NCI-H1930 (cell line): ENCODE measurements around the gene NBPF1.
A peak's percentile ranks its signal among the peaks of the same experiment; 100 is the strongest.
"Not testable (repeated sequence)": the region's sequence is repeated elsewhere in the genome, so short reads cannot be mapped to it uniquely, and the experiment has no call there.

Source experiments
- DNase-seq, 2 experiments: peaks; one replicate each; lab custom pipeline; 2025; lab: John Stamatoyannopoulos, UW

The NBPF1 gene

DNA sequence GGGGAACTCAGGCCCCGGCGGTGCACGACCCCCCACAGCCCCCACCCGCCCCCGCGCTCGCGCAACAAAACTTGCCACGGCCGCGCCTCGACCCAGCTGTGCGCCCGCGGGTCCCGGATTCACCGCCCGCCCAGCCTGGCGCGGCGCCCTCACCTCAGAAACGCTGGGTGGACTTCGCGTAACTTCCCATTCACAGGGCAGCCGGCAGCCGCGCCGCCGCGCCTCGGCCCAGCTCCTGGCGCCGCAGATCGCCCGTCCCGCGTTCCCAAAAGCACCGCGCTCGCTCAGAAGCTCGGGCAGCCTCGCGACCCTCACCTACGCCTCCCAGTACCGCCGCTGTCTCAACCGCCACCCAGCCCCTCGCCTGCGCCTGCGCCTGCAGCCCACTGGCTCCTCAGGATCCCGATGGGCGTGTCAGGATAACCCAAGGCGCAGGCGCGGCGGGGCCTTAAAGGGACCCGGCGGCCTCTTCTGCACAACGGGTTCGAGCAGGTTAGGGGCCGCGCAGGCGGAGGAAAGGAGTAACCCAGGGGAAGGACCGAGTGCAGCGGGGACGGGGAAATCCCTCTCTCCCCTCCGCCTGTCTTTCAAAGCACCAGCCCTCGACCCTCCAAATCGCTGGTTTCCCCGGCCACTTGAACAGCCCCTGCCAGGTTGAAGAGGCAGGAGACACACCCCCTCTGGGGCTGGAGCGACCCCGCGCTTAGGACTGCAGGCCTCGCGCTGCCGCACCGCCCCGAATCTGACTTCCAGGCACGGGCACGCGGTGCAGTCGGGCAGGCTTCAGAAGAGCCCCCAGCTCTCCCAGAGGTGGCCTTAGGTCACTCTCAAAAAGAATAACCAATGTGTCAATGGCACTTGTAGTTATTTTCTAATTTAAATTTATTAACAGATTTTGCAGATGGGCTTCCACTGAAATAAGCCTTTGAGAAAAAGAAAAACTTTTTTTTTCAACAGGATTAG is at the start of gene NBPF1:
Gene NBPF1 (minus strand): TSS at position 380 of the 963 bp plus-strand sequence.
- peak; percentile 99 for DNase-seq

DNA sequence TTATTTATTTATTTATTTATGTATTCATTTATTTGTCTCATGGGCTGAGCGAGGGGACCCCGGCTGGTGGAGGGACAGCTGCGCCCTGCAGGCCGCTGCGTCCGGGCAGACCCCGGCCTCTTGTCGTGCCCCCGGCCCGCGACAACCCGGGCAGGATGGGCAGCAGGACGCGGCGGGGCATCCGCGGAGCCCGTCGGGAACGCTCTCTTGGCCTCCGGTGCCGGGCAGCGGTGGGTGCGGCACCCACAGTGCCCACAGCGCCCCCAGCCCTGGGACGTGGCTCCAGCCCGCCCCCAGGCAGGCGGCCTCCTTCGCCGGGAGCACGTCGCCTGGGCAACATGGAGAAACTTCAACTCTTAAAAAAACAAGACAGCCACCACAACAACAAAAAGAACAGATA is 44.9 kb upstream of the NBPF1 start:
- not testable (repeated sequence) for DNase-seq

- DNase-seq: not testable (repeated sequence)
These were observed 43.8 kb upstream of the NBPF1 start for GRCh38 chr1:16656981-16657683.

DNA sequence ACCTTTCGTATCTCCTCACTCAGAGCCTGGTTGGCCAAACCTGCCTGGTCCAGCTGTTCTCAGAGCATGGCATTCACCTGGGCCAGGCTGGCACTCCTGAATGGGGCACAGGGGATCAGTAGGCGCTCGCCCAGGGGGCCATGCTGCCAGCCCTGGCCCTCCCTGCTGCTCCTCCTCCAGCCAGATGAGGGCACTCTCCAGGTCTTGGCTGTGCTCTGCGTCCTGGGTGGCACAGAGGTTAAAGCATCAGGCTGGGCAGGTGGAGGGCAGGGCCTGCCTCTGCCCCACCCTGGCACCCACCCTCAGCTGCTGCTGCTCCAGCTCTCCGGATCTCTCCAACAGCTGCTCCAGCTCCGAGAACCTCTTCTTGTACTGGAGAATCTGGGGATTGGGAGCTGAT is 43.2 kb upstream of the NBPF1 start:
- DNase-seq: not testable (repeated sequence)

GRCh38 chr1:16651560-16651959 is 38.2 kb upstream of the NBPF1 start:
- not testable (repeated sequence) for DNase-seq

DNA sequence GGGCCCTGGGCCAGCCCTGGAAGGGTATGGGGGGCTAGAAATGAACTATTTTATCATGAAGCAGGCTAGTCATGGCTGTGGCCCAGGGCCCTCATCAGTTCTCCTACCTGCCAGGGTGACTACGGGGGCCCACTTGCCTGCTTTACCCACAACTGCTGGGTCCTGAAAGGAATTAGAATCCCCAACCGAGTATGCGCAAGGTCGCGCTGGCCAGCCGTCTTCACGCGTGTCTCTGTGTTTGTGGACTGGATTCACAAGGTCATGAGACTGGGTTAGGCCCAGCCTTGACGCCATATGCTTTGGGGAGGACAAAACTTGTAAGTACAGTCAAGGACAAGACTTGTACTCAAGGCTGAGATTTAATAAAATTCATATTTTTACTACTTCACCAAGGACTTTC is 36.6 kb upstream of the NBPF1 start:
- not testable (repeated sequence) for DNase-seq

DNA sequence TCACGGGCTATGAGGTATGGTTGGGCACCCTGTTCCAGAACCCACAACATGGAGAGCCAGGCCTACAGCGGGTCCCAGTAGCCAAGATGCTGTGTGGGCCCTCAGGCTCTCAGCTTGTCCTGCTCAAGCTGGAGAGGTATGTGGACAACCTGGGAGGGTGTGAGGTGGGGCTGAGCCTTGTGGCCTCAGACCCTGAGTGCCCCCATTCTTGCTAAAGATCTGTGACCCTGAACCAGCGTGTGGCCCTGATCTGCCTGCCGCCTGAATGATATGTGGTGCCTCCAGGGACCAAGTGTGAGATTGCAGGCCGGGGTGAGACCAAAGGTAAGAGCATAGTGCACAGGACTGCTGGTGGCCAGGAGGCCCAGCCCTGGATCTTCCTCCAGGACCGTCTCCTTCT is 36.0 kb upstream of the NBPF1 start:
- DNase-seq: not testable (repeated sequence)

- not testable (repeated sequence) for DNase-seq
These were observed 35.4 kb upstream of the NBPF1 start for GRCh38 chr1:16648756-16649155.

DNA sequence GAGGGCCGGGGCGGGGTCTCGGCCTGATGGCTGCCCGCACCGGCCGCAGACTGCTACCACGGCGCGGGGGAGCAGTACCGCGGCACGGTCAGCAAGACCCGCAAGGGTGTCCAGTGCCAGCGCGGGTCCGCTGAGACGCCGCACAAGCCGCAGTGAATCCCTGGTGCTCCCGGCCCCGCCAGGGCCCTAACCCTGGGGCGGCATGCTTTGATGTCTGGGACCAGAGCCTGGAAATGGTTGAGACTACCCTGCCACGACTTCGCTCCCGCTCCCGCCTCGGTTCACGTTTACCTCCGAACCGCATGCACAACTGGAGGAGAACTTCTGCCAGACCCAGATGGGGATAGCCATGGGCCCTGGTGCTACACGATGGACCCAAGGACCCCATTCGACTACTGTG is 34.9 kb upstream of the NBPF1 start:
- not testable (repeated sequence) for DNase-seq

DNA sequence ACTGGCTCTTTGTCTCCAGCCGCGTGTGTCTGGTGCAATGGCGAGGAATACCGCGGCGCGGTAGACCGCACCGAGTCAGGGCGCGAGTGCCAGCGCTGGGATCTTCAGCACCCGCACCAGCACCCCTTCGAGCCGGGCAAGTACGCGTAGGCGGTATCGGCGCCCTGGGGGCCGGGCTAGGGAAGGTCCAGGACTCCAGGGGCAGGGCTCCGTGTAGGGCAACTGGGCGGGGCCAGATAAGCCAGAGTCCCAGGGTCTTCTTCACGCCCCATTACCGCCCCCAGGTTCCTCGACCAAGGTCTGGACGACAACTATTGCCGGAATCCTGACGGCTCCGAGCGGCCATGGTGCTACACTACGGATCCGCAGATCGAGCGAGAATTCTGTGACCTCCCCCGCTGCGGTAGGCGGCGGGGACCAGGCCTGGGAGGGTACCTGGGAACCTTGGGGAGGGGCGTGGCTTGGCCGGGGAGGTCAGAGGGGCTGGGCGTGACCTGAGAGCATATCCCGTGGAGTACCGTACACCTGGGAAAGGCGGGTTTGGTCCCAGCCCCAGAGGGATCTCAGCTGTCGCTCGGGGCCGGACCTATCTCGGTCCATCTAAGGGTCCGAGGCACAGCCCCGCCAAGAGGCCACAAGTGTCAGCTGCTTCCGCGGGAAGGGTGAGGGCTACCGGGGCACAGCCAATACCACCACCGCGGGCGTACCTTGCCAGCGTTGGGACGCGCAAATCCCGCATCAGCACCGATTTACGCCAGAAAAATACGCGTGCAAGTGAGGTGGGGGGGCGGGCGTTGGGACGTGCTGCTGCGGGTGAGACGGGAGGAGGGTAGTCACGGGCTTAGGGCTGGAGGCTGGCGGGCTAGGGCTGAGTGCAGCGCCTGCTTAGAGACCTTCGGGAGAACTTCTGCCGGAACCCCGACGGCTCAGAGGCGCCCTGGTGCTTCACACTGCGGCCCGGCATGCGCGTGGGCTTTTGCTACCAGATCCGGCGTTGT is 34.1 kb upstream of the NBPF1 start:
- DNase-seq: not testable (repeated sequence)

- not testable (repeated sequence) for DNase-seq
These were observed 33.4 kb upstream of the NBPF1 start for GRCh38 chr1:16646716-16647115.

DNA sequence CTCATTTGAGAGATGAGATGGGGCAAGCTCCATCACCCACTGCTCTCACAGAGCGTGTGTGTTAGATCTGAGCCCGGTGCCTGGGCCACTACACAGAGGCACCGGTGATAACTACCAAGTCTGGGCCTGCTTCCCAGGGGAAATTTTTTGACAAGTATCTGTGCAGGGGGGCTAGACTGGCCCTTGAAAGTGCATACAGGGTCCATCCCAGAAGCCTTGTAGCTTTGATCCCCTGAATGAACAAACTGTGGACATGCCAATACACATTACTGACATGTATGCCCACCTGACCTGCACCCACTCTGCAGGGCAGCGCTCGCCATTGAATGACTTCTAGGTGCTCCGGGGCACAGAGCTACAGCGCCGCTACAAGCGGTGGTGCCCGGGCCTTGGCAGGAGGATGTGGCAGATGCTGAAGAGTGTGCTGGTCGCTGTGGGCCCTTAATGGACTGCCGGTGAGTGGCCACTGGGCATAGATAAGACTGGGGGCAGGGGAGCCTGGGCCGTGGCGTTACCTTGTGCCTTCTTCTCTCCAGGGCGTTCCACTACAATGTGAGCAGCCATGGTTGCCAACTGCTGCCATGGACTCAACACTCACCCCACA is 32.8 kb upstream of the NBPF1 start:
- not testable (repeated sequence) for DNase-seq

GRCh38 chr1:16645271-16646060 is 32.1 kb upstream of the NBPF1 start:
- not testable (repeated sequence) for DNase-seq

DNA sequence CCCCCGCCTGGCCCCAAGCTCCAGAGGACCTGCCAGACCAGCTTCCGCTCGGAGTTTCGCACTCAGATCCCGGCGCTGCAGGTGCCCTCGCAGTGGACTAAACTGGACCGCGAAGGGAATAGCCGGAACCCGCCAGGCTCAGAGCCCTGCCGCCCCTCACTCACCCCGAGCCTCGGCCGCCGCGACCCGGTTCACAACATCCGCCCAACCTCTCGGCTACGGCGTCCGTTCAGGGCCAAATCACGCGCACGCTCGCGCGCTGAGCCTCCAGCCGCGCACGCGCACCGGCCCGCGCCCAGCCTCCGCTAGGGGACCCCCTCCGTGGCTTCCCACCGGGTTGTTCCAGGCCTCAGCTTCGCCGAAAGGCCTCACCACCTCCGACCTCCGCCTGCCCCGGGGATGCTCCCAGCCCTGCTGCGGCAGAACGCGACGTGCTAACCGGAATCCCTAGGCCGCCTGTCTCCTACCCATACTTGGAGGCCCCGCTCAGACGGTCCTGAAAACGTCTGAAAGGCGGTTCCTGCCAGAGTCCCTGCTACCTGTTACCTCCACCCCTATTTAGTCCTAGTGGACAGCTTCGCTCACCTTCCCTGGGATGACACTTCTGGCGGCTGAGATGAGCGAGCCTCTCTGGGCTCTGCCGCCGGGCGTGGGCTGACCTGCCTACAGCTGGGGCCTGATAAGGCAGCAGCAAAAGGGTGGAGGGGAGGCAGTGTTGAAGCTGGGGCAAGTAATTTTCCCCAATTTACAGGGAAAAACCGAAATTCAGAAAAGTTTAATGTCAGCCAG is 31.3 kb upstream of the NBPF1 start:
- peak; percentile 97 to 100 for DNase-seq

DNA sequence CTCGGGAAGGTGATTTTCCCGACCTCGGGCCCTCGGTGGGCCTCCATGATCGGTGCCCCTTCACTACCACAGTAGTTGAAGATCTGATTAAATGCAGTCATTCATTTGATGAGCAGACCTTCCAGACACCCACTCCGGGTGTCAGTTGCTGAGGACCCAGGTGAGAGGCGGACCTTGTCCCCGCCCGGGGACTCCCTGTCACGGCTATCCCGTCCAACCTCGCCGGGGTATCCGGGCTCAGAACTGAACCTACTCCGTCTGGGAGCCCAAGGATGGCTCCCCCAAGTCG is 30.8 kb upstream of the NBPF1 start:
- DNase-seq: no peak

- not testable (repeated sequence) for DNase-seq
These were observed 30.3 kb upstream of the NBPF1 start for GRCh38 chr1:16643476-16644192.

DNA sequence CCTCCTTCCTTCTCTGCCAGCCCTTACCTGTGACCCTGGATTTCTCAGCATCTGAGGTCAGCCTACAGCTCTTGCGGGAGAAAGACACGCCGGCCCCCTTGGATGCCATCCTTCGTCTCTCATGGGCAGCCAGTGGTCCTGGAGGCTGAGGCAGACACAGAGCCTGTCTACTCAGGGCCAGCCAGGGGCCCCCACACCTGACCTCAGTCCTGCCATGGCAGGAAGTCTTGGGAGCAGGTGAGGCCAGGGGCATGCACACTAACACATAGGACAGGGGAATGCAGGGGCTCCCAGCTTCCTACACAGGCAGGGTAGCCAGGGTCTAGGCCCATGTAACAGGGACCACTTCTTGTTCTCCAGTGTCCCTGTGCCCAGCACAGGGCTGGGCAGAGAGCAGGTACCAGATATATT is 29.6 kb upstream of the NBPF1 start:
- not testable (repeated sequence) for DNase-seq

GRCh38 chr1:16642025-16642966 is 28.9 kb upstream of the NBPF1 start:
- not testable (repeated sequence) for DNase-seq
